HG03159 (cell line): ENCODE measurements around the gene PLCD3.
A peak's percentile ranks its signal among the peaks of the same experiment; 100 is the strongest.

Experiments used
- ATAC-seq: cut with Tn5 transposase; IDR thresholded peaks from one replicate; pipeline ENCODE4 v1.9.1; 2021; ENCODE audit warnings: mild to moderate bottlenecking, moderate library complexity; ENCODE audit not compliant: unreplicated experiment

Gene PLCD3

DNA sequence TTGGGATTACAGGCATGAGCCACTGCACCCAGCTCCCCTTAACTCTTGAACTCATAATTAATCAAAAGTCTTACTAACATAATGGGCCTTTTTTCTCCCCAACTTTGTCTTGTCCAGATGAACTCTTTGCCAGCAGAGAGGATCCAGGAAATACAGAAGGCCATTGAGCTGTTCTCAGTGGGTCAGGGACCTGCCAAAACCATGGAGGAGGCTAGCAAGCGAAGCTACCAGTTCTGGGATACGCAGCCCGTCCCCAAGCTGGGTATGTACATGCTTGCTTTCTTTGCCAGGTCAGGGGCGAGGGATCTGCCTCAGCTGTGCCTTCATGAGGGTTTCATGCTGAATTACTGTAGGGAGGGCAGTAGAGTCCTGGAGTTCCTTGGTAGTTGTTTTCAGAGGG, 45.9 kb downstream of the PLCD3 start:
- ATAC-seq: no peak

- ATAC-seq: no peak
Observed at GRCh38 chr17:45081047-45081703, 51.1 kb downstream of the PLCD3 start.

GRCh38 chr17:45077643-45078042, 54.7 kb downstream of the PLCD3 start:
- ATAC-seq: no peak

DNA sequence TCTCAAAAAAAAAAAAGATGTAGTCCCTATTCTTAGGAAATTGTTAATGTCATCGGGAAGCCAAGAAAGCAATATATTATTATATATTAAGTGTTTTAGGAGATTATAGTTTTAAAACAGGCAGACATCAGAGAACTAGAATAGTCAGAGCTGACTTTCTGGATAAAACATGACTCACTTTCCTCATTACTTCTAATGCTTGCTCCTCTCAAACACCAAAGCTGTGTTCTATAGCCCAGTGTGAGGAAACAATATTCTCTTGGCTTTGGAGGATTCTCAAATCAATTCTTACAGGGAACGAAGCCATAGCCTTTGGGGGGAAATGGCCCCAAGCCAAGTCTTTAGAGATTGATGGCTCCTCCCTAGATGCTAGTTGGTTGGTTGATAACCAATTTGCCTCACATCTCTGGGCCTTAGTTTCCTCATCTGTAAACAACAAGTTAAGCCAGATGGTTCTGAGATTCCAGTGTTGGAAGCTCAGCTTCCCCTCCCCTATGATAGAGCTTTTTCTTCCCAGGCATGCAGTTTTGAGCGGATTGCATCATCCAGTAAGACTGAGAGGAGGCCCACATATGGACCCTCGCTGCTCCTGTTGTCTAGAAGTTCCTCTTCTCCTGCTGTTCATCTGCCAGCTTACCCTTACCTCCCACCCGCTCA, 58.8 kb downstream of the PLCD3 start:
- no peak for ATAC-seq

DNA sequence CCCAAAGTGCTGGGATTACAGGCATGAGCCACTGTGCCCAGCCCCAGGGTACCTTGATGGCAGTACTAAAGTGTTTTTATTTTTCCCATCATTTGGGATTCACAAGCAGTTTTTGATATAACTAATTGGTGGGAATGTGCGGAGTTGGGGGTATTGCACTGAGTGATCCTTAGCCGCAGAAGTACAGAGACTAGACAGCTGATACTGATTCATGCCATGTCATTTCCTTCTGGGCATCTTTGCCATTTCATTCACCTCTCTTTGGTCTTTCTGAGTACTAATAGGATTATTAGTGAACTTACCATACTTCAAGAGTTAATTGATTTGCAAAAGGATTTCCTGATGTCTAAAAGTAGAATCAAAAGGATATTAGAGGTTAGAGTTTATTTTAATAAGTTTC, 61.5 kb downstream of the PLCD3 start:
- no peak for ATAC-seq

DNA sequence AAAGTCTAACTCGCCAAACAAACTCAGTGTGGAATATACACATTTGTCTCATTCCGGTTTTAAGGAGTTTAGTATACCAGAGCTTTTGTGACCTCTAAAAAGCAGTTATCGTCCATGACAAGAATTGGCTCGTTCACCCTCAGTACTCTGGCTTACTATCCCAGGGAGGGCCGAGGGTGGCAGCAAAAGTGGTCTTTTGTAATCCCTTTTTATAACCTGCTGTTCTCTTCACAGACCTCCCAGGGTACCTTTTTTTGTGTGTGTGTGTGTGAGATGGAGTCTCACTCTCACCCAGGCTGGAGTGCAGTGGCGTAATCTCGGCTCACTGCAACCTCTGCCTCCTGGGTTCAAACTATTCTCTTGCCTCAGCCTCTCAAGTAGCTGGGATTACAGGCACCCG, 62.3 kb downstream of the PLCD3 start:
- ATAC-seq: no peak

DNA sequence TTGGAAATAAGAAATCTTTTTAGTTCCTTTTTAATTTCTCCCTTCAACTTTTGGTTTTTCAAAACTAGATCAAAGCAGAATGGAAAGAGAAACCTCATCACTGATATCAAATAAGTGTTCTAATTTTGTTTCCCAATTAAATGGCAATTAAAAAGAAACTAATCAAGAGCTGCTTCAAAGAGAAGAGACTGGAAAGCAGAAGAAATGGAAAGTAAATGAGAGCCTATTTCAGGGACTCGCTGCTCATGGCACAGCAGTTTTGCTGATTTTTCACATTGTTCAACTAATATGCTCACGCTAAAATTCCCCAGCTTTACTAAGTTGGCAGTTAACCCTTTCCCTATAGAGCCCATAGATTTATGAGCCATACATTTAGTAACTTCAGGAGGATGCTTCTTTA, 64.7 kb downstream of the PLCD3 start:
- ATAC-seq: no peak

GRCh38 chr17:45063198-45063597, 69.1 kb downstream of the PLCD3 start:
- ATAC-seq: no peak

DNA sequence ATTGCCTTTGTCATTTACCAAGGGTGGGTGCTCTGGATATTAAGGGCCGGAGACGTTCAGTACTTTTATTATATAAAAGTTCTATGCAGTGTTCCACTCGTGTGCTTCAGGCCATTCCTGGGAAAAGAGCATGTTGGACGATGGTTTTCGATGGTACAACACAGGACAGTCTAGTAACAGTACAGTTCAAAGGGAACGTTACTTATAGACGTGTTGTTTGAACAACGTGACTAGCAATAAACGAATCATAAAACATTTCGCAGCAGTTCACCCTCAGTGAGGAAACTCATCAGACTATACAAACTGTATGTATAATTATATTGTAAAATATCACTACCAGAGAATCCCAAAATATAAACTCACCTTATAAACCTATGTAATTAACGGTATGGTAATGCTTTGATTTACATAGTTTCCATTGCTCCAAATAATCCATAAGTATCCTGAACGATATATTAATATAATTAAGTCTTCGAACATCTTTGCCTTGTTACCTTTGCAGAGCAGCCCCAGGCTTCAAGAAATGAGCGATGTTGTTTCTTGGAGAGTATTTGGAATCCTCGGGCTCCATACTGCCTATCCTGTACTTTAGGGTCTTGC, 70.6 kb downstream of the PLCD3 start:
- ATAC-seq: no peak

DNA sequence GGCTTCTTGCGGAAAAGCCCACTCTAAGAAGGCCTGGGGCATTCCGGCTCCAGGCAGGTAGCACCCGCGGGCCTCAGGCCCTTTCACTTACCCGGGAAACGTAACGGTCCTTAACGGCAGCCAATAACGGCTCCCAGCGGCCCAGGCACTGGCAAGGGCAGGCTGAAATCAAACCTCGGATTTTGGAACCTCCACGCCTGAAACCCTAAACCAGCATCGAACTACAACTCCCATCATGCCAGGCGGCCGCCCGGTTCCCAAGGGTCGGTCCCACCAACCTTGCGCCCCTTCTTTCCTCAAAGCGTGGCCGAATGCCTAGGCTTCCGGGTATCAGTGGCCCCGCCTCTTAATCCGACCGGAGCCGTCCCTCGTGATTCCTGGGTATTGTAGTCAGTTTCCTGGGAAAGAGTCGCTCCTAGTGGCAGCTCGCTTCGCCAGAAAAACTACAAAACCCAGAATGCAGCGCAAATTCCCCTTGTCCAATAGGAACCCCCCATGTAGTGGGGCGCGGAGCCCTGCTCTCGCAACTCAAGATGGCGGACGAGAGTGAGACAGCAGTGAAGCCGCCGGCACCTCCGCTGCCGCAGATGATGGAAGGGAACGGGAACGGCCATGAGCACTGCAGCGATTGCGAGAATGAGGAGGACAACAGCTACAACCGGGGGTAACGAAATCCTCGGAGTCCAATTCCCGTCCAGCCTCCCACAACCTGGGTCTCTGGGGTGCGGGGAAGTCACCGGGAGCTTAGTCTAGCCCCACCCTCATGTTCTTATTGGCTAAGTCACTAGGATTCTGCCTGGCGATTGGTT, 71.3 kb downstream of the PLCD3 start, which contains the start of gene NMT1:
Gene NMT1, plus strand, starts transcription at position 521 of the 809 bp plus-strand sequence. Its CDS starts 13 bp downstream, at position 534.
- ATAC-seq: peak; percentile 83

- ATAC-seq: no peak
Observed at GRCh38 chr17:45060382-45060796, 71.9 kb downstream of the PLCD3 start.
